HG02981 (cell line): ENCODE results near the gene BCO1.

Experiments
- ATAC-seq: cut with Tn5 transposase; IDR thresholded peaks from one replicate; pipeline ENCODE4 v1.9.1; 2021; ENCODE audit warnings: mild to moderate bottlenecking, moderate library complexity; ENCODE audit not compliant: unreplicated experiment

BCO1 gene

DNA sequence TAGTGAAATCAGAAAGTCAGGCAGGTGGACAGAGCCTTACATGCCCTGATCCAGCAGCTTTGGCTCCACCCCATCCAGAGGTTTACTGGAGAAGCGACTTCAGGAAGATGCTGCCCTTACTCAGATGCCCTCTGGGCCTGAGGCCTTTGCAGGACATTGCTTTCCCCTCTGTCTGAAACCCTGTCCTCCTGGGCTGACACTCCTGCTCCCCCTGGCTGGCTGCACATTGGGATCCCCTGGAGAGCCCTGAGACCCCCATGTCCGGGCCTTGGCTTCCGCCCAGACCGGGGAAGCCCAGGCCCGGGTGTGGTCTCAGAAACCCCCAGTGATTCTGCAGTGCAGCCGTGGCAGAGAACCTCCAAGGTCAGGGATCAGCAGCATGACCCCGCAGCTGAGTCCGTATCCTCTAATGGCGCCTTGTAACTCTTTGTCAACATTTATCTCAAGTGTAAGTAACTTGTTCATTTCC lies 36.6 kb downstream of the BCO1 start:
- no peak for ATAC-seq

DNA sequence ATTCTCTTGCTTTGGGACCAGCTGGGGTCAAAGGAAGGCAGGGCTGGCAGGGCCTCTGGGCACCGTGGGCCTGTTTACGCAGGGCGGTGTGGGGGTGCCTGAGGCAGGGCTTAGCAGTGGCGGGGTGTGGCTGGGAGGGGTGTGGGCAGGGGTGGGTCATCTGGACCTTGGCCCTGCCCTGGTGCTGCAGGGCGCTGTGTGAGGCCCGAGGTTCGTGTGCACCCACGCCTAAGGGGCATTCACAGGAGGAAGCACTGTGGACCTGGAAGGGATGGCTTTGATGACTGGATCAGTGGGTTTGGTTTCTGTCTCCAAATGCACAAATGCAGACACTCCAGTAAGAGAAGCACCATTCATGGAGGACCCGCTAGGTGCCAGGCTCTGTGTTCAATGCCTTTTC lies 37.3 kb downstream of the BCO1 start:
- no peak for ATAC-seq

DNA sequence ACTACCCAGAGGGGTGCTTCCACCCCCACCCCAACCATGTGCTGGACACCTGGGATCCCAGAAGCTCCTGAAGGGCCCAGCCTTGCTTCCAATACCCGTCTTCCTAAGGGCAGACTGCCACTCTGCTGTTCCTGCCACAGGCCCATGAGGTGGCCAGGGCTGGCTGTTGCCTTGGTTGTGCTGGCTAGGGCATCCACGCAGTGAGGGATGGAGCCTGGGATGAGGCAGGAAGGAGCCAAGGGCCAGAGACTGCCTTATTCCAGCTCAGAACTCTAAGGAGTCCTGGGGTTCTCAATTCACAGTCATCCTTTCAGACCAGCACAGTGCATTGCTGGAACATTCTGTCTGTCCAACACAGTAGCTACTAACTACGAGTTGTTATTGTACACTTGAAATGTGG lies 37.8 kb downstream of the BCO1 start:
- no peak for ATAC-seq

DNA sequence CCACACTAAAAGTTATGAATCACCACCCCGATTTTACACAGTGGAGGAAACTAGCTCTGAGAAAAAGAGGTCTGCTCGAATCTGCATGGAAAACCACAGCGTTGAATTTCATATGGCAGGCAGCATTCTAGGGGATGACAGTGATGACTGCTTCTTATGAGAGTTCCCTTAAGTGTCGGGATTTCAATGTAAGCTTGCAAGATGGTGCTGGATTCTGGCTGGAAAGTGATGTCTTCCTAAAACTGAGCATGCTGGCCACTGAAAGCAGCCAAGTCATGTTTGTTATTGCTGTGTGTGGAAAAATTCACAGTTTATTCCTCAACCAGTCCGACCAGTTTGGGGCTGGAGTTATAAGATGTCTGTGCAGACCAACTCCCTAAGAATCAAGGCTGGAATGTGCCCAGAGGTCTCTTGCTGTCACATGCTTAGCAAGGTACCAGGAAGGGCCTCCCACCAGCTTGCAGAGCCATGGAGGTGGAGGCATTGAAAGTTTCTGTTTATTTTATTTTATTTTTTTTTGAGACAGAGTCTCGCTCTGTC lies 39.1 kb downstream of the BCO1 start:
- ATAC-seq: no peak

DNA sequence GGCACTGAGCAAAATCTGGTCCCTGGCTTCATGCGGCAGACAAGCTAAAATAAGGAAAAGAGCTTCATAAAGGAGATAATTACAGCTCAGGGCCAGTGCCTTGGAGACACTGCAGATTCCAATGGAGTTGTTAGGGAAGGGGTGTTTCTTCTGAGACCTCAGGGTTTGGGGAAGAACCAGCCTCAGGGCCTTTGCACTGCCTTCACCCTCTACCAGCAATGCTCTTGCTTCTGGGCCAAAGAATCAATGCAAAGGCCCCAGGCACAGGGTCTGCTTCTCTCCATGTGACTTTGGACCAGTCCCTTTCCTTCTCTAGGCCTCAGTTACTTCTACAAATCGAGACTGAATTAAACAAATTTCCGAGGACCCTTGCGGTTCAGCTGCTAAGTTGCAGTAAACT lies 40.0 kb downstream of the BCO1 start:
- ATAC-seq: no peak

DNA sequence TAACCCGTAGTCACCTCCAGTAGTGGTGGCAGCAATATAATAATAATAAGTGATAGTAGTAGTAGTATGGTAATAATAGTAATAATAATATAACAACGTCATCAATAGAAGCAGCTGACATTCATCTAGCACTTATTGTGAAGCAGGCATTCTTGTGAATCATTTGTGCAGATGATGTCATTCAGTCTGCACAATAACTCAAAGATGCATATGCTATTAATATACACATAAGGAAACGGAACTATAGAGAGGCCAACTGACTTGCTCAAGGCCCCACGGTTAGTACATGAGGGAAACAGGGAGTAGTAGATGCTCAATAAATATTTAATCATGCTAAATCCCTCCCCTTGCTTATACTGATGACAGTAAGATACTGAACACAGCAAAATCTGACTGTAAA lies 40.9 kb downstream of the BCO1 start:
- ATAC-seq: no peak

DNA sequence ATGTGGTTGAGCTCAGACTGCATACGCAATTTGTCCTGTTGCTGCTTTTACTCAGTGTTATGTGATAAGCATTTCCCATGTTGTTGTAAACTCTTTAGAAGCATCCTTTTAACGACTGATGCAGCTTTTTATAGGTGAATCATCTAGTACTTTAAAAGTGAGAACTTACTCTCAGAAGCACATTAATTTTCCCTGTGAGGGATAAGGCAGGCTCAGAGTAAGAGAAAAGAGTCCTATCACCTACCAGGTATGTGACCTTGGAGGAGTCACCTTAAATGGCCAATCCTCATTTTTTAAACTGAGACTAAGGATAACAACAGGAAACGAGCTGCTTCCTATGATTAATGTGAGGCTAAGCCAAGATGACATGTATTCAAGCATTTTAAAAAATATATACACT lies 41.9 kb downstream of the BCO1 start:
- no peak for ATAC-seq

DNA sequence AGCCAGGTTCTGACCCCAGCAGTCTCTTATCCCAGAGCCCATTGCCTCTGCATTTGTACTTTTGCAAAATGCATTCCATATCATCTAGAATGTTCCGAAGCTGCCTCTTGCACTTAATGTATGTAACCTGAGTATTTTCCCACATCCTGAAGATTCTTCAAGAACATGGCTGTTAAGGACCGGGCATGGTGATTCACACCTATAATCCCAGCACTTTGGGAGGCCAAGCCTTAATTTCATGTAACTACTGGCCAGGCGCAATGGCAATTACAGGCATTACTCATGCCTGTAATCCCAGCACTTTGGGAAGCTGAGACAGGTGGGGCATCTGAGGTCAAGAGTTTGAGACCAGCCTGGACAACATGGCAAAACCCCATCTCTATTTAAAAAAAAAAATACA lies 44.6 kb downstream of the BCO1 start:
- ATAC-seq: no peak

DNA sequence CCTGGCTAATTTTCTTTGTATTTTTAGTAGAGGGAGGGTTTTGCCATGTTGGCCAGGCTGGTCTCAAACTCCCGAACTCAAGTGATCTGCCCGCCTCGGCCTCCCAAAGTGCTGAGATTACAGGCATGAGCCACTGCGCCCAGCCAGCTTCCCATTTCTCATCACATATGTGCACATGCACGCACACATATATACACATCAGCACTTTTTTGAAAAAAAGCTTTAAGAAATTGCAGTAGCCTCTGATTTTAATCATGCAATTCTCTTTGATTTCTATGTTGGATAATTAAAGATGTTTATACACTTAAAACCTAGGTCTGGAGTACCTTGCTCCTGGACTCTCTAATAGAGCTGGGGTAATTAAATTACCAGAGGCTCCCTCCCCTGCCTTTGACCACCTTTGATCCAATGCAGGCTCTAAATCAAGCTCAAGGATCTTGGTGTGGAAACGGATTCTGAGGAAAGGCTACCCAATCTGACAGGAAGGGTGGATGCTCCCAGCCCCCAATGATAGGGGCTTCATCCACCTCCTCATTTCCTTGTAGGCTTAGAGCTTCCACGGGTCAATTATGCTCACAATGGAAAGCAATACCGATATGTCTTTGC lies 46.6 kb downstream of the BCO1 start:
- ATAC-seq: no peak

DNA sequence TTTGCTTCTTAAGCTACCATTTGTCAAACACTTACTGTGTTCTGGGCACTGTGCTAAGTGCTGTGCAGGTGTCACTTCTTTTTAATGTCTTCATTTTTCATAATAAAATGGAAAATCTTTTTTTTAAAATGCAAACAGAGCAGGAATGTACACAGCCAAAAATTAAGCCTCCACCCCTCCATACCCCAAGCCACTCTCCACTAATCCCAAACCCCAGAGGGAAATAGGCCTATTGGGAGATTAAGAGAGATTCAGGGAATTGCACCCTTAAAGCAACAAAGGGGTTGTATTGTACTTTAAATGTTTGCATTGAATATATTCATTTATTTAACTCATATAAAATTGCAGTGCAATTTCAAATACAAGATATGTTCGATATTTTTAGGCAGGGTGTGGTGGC lies 47.7 kb downstream of the BCO1 start:
- no peak for ATAC-seq

DNA sequence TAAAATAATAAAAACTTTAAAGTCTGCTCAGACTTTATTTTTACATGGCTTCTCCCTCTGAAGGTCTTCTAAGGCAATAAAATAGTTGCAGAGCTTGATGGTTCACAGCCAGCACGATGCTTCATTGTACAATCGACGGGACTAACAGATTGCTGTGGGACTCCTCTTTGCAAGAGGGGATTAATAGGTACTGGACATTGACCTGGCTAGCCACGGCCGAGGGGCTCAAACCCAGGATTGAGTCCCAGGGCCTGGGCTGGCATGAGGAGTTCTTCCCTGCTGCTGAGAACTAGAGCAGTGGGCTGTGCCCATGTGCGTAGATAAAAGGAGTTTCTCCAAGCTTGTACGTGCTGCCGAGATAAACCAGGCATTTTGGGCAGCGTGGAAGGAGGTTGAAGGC lies 52.6 kb downstream of the BCO1 start:
- ATAC-seq: no peak

DNA sequence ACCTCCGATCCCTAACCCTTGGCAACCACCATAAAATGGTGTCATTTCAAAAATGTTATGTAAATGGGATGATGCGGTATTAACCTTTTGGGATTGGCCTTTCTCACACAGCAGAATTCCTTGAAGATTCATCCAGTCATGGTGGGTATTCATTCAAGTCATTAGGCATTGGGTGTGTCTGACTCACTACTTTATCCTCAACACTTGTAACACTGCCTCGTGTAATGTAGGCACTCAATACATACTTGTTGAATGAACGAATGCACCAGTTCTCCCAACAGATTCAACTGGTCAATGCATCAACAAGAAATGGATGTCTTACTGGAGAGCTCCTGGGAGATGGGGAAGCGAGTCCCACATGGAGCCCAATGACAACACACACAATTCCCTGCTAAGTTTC lies 54.4 kb downstream of the BCO1 start:
- ATAC-seq: no peak

DNA sequence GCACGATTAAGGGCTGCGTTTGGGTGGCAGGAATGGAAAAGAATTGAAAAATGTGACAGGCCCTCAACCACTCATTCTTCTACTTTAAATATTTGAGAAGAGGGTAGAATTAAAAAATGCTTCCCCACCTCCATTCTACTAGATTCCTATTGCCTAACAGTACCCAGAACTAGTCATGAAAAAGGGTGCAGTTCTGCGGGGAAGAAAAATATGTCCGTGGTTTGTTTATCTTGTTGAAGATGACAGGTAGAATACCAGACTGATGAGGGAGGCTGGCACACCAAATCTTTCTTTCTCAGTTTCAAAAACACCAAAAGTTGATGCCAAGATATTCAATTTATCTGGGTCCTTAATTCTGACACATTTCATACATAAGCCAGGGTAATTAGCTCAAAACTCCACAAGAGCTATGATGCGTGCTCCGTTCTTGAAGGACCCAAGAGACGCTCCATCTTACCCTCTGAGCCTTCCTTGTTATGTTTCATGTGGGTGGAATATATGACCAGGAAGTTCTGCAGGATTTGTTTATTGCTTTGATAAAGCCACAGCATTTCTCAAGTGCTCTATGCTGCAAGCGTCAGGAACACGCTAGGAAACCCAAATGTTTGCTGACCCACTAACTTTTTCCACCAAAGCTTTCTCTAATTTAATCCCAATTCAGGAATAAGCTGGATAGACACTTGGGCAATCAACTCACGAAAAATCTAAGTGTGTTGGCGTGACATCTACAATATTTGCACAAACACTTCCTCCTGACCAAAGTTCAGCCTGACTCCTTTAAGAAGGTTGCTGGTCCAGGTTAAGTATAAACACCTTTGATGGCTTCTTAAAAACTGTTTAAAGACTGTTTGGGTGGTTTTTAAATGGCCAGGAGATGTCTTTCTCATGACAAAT lies 55.7 kb downstream of the BCO1 start:
- no peak for ATAC-seq

DNA sequence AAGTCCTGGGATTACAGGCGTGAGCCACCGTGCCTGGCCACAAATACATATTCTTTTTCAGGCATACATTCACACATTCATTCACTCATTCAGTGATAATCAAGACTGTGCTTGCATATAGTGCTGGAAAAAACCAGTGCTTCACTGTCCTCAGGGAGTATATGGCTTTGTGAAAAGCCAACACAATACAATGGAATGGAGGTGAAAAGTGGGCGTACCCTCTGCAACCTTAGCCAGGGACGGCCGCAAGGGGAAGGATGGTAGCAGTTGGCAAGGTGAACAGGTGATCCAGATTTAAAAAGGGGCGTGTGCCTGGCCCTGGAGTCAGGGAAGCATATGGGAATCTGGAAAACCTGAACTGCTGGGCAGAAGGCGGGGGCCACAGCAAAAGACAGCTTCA lies 58.1 kb downstream of the BCO1 start:
- no peak for ATAC-seq

DNA sequence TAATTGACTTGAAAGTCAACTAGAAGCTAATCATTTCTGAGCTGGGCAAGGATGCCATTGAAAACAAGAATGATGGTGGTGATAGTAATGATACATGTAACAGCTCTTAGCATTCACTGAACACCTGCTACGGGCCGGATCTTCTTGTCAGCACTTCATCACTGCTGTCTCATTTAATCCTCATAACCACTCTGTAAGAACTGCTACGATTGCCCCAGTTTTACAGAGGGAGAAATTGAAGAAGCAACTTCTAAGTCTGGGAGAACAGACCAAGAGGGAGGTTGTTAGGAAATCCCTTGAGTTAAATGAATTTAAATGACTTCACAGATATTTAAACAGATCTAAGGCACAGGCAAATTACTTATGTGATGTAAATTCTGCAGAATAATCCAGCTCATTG lies 69.3 kb downstream of the BCO1 start:
- ATAC-seq: no peak

DNA sequence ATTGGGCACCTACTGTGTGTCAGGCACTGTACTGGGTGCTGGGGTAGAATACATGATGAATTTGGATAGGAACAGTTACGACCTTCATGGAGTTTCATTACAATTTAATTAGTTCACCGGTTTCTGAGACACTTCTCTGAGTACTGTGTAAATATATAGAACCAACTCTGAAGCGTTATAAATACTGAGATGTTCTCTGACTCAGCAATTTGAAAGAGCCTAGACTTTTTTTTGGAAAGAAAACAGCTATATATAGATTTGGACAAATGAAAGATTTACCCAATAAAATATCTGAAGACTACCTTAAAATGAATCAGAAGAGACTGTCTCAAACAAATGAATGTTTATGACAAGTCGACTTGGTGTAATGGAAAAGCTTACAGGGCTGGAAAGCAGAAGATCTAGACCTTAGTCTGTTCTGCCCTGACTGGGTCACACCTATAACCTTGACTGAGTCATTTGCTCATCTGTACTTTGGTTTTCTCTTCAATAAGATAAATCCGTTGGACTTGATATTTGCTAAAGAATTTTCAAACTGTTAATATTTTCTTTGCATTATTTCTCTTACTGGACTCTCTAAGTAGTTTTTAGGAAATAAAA lies 71.7 kb downstream of the BCO1 start:
- ATAC-seq: no peak

DNA sequence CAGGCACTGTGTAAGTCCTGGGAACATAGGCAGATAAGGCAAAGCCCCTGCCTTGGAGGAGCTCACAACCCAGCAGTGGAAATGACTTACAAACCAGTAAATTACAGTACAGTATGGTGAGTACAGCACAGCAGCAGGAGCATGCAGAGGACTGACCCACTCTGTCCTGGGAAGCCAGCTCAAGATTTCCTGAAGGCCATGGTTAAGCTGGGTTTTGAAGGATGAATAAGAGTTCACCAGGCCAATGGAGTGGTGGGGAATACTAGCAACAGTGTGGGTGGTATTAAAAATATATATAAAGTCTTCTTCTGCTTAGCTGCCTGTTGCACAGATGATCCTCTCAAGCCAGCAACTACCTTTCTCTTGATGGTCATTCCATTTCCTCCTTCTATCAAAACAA lies 73.3 kb downstream of the BCO1 start:
- ATAC-seq: no peak

DNA sequence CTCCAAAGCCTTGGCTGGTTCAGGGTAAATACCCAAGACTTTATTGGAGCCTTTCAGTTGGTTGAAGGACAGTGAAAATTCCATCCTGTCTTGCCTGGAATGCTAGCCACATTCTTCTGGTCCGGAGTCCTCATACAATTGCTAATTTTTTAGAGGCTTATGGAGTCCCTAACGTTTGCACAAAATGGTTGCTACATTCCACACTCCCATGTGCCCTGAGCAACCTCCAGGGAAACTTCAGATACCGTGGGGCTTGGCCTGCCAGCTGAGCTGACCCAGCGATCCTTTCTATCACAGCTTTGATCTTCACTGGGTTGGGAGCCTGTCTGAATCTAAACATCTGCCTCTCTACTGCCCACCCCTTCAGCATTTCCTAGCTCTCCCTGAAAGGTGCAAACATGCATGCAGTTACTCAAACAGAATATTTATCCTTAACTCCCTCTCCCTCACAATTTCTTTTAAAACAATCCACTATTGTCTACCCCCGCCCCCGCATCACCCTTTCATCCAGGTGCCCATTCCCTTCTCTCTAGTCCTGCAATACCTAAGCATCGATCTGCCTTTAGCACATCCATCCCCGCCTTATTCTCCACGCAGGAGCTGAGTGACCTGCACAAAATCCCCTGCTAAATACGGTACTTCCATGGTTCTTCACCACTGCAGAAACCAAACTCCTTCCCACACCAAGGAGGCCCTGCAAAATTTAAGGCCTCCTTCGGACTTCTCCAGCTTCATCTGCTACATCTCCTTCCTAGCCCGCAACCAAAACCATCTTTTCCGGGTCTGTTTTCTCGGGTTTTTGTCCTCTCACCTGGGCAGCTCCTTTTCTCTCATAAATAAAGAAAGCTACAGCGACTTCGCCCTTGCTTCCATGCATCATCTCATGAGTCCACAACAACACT lies 75.5 kb downstream of the BCO1 start:
- ATAC-seq: peak; percentile 2

DNA sequence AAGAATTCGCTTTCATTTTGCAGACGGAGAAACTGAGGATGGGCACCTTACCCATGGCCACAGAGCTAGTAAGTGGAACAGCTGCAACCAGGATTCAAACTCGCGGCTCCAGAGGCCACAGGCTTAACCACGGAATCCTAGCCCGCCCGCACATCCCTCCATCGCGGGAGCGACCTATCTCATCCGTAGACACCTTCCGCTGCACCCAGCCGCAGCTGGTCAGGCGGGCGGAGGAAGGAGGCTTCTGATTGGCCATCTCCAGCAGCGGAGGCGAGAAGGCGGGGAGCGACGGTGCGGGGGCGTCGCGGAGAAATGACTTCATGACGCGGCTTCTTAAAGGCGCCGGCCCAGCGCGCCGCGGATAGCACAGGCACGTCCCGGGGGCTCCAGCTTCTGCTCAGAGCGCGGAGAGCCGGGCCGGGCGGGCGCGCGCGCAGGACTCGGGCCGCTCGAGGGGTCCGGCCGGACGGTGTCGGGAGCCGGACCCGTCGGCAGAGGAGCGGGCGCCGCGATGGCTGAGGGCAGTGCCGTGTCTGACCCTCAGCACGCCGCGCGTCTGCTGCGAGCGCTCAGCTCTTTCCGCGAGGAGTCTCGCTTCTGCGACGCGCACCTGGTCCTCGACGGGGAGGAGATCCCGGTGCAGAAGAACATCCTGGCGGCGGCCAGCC lies 76.2 kb downstream of the BCO1 start, which contains the start of gene GAN:
GAN (plus strand) TSS at position 360 of the 668 bp plus-strand sequence; CDS start at position 512, 152 bp downstream.
- peak; percentile 97 for ATAC-seq
